Measurements from ENCODE around the gene P4HA2. TPM values are rescaled to one million over a fixed set of nuclear protein-coding genes. Genes with fewer than 3 reads are reported as not detected.

P4HA2 gene
- polyA plus RNA-seq, 1 donor (not counting 4 experiments of a cell fraction or from before 2014, with no cell fraction given) = 93.6 TPM

GRCh38 chr5:132218321-132218720 lies 9.3 kb downstream of the P4HA2 start:
- no peak overlapping the region for H3K4me3 ChIP-seq (ENCODE audit: control insufficient read depth in 2 of 3, extremely low read depth in 1 of 3, insufficient read depth in 2 of 3, low read depth in 1 of 3, low read length in 3 of 3)
- H3K4me1 ChIP-seq (ENCODE audit: control insufficient read depth, extremely low read depth, insufficient read depth, low read length) = peaks cover 34% of the 10 kb centered on the region
- no peak overlapping the region for H2AFZ ChIP-seq (ENCODE audit: control insufficient read depth, low read length)
- no peak for TF ChIP-seq CTCF (optimal IDR thresholded peaks at IDR 0.05 in 1 of 3, IDR thresholded peaks at IDR 0.05 in 1 of 3, conservative IDR thresholded peaks at IDR 0.05 in 1 of 3; ENCODE audit: extremely low read depth in 1 of 3, insufficient read depth in 2 of 3, low read length in 3 of 3)
- no peak for TF ChIP-seq EZH2 (IDR thresholded peaks at IDR 0.05; ENCODE audit: low read length)
- H3K27me3 ChIP-seq (ENCODE audit: control insufficient read depth, extremely low read depth, insufficient read depth, low read length) = no peaks in the 10 kb centered on the region
- H3K9me1 ChIP-seq (ENCODE audit: control insufficient read depth, extremely low read depth, insufficient read depth, low read length) = peaks cover 2% of the 10 kb centered on the region
- H3K9ac ChIP-seq (ENCODE audit: control insufficient read depth, extremely low read depth, insufficient read depth, low read length) = no peak overlapping the region
- peaks cover 18 to 23% of the 10 kb centered on the region in 2 experiments for H3K36me3 ChIP-seq (ENCODE audit: control insufficient read depth in 2 of 2, extremely low read depth in 1 of 2, insufficient read depth in 2 of 2, low read length in 2 of 2)
- peaks cover 32% of the 10 kb centered on the region for H3K79me2 ChIP-seq (ENCODE audit: control insufficient read depth, insufficient read depth, low read length)
- dilution Hi-C loops (cut with MboI; ENCODE audit: extremely low pct_ligation_motif_present, low sequenced_read_pairs) = no loop called here
- DNase-seq (ENCODE audit: low read depth, low spot score) = no peak
- no peaks in the 10 kb centered on the region for H4K20me1 ChIP-seq (ENCODE audit: control insufficient read depth, extremely low read depth, insufficient read depth, low read length)
- H3K27ac ChIP-seq (ENCODE audit: control insufficient read depth, insufficient read depth, low read length) = no peak overlapping the region
- H3K9me3 ChIP-seq (ENCODE audit: control insufficient read depth, low read depth, low read length) = no peaks in the 10 kb centered on the region
- H3K4me2 ChIP-seq (ENCODE audit: control insufficient read depth, extremely low read depth, insufficient read depth, low read depth, low read length) = no peak overlapping the region
- no peak for FAIRE-seq

GRCh38 chr5:132215329-132215728 lies 12.3 kb downstream of the P4HA2 start:
- H2AFZ ChIP-seq (ENCODE audit: control insufficient read depth, low read length) = peak overlapping the region; percentile 46

More at GRCh38 chr5:132215329-132215728, 12.3 kb downstream of the P4HA2 start:
- Histone ChIP-seq H3K4me3 (ENCODE audit: control insufficient read depth in 2 of 3, extremely low read depth in 1 of 3, insufficient read depth in 2 of 3, low read depth in 1 of 3, low read length in 3 of 3) (no peak overlapping the region), H3K4me2 (ENCODE audit: control insufficient read depth, extremely low read depth, insufficient read depth, low read depth, low read length) (peak overlapping the region; percentile 74), H4K20me1 (ENCODE audit: control insufficient read depth, extremely low read depth, insufficient read depth, low read length) (no peaks in the 10 kb centered on the region), H3K9me1 (ENCODE audit: control insufficient read depth, extremely low read depth, insufficient read depth, low read length) (peaks cover 2% of the 10 kb centered on the region), H3K9me3 (ENCODE audit: control insufficient read depth, low read depth, low read length) (no peaks in the 10 kb centered on the region), H3K9ac (ENCODE audit: control insufficient read depth, extremely low read depth, insufficient read depth, low read length) (peak overlapping the region; percentile 61), H3K79me2 (ENCODE audit: control insufficient read depth, insufficient read depth, low read length) (peaks cover 17% of the 10 kb centered on the region), H3K27me3 (ENCODE audit: control insufficient read depth, extremely low read depth, insufficient read depth, low read length) (no peaks in the 10 kb centered on the region), H3K27ac (ENCODE audit: control insufficient read depth, insufficient read depth, low read length) (peak overlapping the region; percentile 68), H3K4me1 (ENCODE audit: control insufficient read depth, extremely low read depth, insufficient read depth, low read length) (peaks cover 19% of the 10 kb centered on the region), H3K36me3 (ENCODE audit: control insufficient read depth in 2 of 2, extremely low read depth in 1 of 2, insufficient read depth in 2 of 2, low read length in 2 of 2) (peaks cover 31 to 46% of the 10 kb centered on the region in 2 experiments)
- TF ChIP-seq EZH2 (IDR thresholded peaks at IDR 0.05; ENCODE audit: low read length) (no peak), CTCF (optimal IDR thresholded peaks at IDR 0.05 in 1 of 3, IDR thresholded peaks at IDR 0.05 in 1 of 3, conservative IDR thresholded peaks at IDR 0.05 in 1 of 3; ENCODE audit: extremely low read depth in 1 of 3, insufficient read depth in 2 of 3, low read length in 3 of 3) (no peak)
- FAIRE-seq (peak; percentile 96), DNase-seq (ENCODE audit: low read depth, low spot score) (peak; percentile 73)
- dilution Hi-C loops (cut with MboI; ENCODE audit: extremely low pct_ligation_motif_present, low sequenced_read_pairs) = no loop called here
